HL-60 (cell line): ENCODE data around the gene UIMC1.

ENCODE experiments used
- DNase-seq, 2 experiments: peaks; one replicate each; pipeline ENCODE4 v3.0.0-alpha.2; 2010 to 2020; ENCODE audit warnings: low read depth in 1 of 2, low spot score in 1 of 2
- H3K27ac ChIP-seq: fragments of 250-450 bp; sonication (Bioruptor Pico); replicated peaks from 2 replicates; pipeline ENCODE4 v1.5.1; 2020; ENCODE audit warnings: mild to moderate bottlenecking, moderate library complexity
- H3K27me3 ChIP-seq: fragments of 250-450 bp; sonication (Bioruptor Pico); 2 replicates; pipeline ENCODE4 v1.5.1; 2021; ENCODE audit warnings: mild to moderate bottlenecking, moderate library complexity; ENCODE audit not compliant: insufficient read depth, poor library complexity, severe bottlenecking
- H3K4me3 ChIP-seq: replicated peaks from 2 replicates; pipeline ENCODE4 v1.5.1; 2011; ENCODE audit warnings: mild to moderate bottlenecking, control low read depth, low read length; ENCODE audit not compliant: insufficient read depth
- GABPA ChIP-seq: IDR thresholded peaks from 2 replicates; pipeline ENCODE4 v1.6.1; 2012; ENCODE audit warnings: low read depth
- POLR2AphosphoS5 ChIP-seq: IDR thresholded peaks from 2 replicates; pipeline ENCODE4 v1.6.1; 2012; ENCODE audit warnings: low read depth
- SPI1 ChIP-seq: IDR thresholded peaks from 2 replicates; pipeline ENCODE4 v1.6.1; 2012; ENCODE audit warnings: low read depth, mild to moderate bottlenecking, borderline replicate concordance
- TF ChIP-seq, protein P1 (sequence below): IDR thresholded peaks from one replicate; pipeline ENCODE4 v1.5.1; 2011; ENCODE audit warnings: low read length, control low read depth, inconsistent platforms; ENCODE audit not compliant: insufficient read depth
- TF ChIP-seq, protein P2 (sequence below): IDR thresholded peaks from 2 replicates; pipeline ENCODE4 v1.6.1; 2012; ENCODE audit warnings: low read depth; ENCODE audit not compliant: insufficient replicate concordance

The UIMC1 gene

DNA sequence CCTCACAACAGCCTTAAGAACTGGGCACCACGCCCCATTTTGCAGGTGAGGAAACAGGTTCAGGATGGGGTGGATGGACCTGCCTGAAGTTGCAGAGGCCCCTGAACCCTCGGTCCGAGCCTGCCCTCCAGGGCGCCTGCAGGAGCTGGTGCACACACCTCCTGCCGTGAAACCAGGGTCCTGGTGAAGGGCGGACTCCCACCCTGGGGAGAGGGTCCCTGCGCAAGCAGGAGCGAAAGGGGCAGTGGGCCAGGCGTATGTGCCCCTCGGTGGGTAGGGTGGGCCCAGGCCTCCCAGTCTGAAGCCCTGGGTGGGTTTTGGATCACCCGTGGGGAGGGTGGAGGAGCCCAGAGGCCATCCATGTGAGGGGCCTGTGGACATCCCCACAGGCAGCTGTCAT, 145.3 kb downstream of the UIMC1 start:
- H3K4me3 ChIP-seq = no peak overlapping the region
- no peak overlapping the region for H3K27ac ChIP-seq
- peaks cover 20% of the 10 kb centered on the region for H3K27me3 ChIP-seq
- TF ChIP-seq, protein P1, sequence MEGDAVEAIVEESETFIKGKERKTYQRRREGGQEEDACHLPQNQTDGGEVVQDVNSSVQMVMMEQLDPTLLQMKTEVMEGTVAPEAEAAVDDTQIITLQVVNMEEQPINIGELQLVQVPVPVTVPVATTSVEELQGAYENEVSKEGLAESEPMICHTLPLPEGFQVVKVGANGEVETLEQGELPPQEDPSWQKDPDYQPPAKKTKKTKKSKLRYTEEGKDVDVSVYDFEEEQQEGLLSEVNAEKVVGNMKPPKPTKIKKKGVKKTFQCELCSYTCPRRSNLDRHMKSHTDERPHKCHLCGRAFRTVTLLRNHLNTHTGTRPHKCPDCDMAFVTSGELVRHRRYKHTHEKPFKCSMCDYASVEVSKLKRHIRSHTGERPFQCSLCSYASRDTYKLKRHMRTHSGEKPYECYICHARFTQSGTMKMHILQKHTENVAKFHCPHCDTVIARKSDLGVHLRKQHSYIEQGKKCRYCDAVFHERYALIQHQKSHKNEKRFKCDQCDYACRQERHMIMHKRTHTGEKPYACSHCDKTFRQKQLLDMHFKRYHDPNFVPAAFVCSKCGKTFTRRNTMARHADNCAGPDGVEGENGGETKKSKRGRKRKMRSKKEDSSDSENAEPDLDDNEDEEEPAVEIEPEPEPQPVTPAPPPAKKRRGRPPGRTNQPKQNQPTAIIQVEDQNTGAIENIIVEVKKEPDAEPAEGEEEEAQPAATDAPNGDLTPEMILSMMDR = no peak
- TF ChIP-seq SPI1 (no peak), POLR2AphosphoS5 (no peak), GABPA (no peak)
- TF ChIP-seq, protein P2, sequence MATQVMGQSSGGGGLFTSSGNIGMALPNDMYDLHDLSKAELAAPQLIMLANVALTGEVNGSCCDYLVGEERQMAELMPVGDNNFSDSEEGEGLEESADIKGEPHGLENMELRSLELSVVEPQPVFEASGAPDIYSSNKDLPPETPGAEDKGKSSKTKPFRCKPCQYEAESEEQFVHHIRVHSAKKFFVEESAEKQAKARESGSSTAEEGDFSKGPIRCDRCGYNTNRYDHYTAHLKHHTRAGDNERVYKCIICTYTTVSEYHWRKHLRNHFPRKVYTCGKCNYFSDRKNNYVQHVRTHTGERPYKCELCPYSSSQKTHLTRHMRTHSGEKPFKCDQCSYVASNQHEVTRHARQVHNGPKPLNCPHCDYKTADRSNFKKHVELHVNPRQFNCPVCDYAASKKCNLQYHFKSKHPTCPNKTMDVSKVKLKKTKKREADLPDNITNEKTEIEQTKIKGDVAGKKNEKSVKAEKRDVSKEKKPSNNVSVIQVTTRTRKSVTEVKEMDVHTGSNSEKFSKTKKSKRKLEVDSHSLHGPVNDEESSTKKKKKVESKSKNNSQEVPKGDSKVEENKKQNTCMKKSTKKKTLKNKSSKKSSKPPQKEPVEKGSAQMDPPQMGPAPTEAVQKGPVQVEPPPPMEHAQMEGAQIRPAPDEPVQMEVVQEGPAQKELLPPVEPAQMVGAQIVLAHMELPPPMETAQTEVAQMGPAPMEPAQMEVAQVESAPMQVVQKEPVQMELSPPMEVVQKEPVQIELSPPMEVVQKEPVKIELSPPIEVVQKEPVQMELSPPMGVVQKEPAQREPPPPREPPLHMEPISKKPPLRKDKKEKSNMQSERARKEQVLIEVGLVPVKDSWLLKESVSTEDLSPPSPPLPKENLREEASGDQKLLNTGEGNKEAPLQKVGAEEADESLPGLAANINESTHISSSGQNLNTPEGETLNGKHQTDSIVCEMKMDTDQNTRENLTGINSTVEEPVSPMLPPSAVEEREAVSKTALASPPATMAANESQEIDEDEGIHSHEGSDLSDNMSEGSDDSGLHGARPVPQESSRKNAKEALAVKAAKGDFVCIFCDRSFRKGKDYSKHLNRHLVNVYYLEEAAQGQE = no peak
- DNase-seq = no peak

DNA sequence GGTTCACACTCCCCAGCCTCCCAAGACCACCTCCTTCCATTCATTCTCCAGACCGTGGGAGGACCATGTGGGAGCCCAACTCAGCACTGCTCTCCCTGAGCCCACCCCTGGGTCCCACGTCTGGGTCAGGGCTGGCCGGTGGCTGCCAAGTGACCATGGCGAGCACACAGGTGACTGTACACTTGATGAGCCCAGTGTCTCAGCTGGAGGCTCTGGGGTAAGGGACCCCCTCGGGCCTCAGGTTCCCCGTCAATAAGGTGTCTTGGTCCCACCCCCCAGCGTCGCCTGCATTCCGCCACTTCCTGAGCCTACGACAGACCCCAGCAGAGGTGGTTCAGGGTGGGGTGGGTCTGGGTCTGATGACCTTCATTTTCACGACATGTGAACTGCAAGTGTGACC, 146.2 kb downstream of the UIMC1 start:
- Histone ChIP-seq H3K4me3 (no peak overlapping the region), H3K27me3 (peaks cover 20% of the 10 kb centered on the region), H3K27ac (no peak overlapping the region)
- no peak for DNase-seq
- TF ChIP-seq, protein P2 = no peak
- TF ChIP-seq, protein P1 = no peak
- no peak for TF ChIP-seq GABPA

DNA sequence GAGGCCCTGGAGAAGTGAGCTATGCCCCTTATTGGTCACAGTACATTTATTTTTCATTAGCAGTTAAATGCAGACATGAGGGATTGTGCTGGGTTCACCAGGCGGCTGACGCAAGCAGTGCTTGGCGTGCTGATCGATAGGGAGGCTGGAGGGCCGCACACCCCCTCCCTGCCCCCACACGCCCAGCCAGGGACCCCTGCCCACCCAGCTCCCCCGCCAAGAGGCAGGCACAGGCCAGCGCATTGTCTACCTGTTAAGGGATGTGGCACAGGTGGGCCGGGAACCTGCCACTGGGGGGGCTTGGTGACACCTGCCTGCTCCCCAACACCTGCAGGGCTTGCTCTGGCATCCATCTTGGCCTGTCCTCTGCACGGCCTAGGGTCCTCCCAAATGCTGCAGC, 146.7 kb downstream of the UIMC1 start:
- Histone ChIP-seq H3K27me3 (peaks cover 16% of the 10 kb centered on the region), H3K4me3 (no peak overlapping the region), H3K27ac (no peak overlapping the region)
- DNase-seq = no peak
- TF ChIP-seq, protein P1 = no peak
- TF ChIP-seq, protein P2 = no peak
- TF ChIP-seq POLR2AphosphoS5 = no peak
- no peak for TF ChIP-seq GABPA
- no peak for TF ChIP-seq SPI1
